ENCODE data around the gene RTRAF.

- TF ChIP-seq CTCF (conservative IDR thresholded peaks at IDR 0.05) (no peak), EZH2 (IDR thresholded peaks at IDR 0.05; ENCODE audit: low read depth) (no peak)
Observed at GRCh38 chr14:51969852-51970540, 19.4 kb upstream of the RTRAF start.

Data from PC-9 (cell line).